GM19099 (cell line): Measurements from ENCODE around the gene HS2ST1.

Experiments
- POLR2A ChIP-seq: IDR thresholded peaks from 3 replicates; pipeline ENCODE4 v1.6.1; 2011; ENCODE audit warnings: low read depth; ENCODE audit not compliant: insufficient read length; ENCODE audit errors: extremely low read depth

Gene HS2ST1

DNA sequence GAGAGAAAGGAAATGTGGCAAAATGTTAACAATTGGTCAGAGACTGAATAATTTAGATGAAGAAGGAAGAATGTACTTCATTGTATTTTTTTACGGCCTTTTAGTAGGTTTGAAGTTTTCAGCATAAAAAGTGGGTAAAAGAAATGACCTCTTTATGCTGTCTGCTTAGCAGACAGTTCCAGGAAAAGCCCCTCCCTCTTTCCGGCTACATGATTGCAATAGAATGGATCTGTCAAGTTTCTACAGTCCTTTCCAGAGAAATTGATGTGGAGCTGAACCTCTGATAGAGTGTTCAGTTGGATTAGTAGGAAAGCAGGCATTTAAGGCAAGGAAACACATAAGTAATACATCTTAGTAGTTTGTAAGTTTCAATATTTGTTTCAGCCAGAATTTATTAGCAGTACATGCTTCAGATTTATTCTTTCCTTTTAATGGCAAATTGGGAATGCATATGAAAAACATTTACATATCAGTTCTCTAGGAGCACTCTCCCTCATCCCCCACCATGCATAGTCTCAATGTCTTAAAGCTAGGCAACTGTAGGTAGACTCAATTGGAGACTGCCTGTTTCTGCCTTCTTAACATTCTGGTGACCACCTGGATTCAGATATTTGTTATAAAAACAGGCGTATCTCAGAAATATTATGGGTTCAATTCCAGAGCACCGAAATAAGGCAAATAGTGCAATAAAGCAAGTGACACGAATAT, 36.4 kb downstream of the HS2ST1 start:
- no peak for TF ChIP-seq POLR2A

DNA sequence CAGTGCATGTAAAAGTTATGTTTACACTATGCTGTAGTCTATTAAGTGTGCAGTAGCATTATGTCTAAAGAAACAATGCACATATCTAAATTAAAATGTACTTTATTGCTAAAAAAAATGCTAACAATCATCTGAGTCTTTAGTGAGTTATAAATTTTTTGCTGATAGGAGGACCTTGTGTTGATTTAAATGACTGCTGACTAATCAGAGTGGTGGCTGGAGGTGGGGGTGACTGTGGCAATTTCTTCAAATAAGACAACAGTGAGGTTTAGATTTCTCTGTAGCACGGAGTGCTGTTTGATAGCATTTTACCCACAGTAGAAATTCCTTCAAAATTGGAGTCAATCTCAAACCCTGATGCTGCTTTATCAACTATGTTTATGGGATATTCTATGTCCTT, 37.0 kb downstream of the HS2ST1 start:
- no peak for TF ChIP-seq POLR2A

DNA sequence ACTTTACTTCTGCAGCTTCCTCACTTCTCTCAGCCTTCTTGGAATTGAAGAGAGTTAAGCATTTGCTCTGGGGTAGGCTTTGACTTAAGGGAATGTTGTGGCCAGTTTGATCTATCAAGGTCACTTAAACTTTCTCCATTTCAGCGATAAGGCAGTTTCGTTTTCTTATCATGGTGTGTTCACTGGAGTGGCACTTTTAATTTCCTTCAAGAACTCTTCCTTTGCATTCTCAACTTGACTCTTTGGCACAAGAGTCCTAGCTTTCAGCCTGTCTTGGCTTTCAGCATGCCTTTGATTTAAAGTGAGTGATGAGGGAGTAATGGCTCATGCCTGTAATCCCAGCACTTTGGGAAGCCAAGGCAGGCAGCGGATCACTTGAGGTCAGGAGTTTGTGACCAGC, 38.7 kb downstream of the HS2ST1 start:
- TF ChIP-seq POLR2A: no peak

DNA sequence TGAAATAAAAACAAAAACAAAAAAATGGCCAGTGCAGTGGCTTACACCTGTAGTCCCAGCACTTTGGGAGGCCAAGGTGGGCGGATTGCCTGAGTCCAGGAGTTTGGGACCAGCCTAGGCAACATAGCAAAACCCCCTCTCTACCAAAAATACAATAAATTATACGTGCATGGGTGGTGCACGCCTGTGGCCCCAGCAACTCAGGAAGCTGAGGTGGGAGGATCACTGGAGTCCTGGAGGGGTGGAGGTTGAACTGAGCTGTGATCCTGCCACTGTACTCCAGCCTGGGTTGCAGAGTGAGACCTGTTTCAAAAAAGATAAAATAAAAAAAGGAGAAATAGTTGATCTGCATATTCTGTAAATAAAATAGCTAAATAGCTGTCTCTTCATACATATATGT, 41.2 kb downstream of the HS2ST1 start:
- no peak for TF ChIP-seq POLR2A

DNA sequence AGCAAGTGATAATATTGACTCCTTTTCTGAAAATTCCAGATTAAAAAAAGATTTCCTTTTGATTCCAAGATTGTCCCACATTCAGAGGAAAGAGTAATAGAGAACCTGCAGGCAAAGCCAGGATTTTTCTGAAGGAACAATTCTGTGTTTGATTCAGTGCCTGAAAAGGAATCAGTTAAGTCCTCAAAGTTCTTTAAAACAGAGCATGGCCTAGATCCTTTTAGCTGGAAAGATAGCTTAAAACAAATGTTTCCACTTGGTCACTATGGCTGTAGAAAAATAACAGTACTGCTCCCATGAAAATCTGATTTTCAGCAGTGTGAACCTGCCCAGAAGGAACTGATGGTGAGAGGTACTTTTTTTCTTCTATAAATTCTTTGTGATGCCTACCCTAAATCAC, 41.8 kb downstream of the HS2ST1 start:
- no peak for TF ChIP-seq POLR2A

DNA sequence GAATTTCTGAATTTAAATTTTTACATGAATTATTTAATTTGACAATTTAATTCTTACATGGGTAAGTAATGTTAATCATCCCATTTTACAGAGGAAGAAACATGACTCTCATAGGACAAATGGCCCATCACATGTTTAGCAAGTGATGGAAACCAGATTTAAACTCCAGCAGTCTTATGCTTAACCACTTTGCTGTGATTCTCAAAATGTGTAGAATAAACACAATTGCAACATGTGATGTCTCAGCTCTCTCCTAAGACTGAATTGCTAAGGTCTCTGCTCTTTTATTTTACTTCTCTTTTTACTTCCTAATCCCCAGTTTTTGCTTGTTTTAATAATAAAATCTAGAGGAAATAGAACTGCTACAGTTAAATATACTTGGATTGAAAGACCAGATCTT, 42.8 kb downstream of the HS2ST1 start:
- TF ChIP-seq POLR2A: no peak

DNA sequence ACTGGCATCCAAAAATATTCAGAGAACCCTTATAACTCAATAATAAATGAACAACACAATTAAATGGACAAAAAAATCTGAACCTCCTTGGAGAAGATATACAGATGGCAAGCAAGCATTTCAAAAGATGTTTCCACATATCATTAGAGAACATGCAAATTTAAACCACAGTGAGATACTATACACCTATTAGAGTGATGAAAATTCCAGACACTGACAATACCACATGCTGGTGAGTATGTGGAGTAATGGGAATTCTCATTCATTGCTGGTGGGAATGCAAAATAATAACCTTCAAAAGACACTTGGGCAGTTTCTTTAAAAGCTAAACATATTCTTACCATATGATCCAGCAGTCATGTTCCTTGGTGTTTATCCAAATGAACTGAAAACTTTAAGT, 46.1 kb downstream of the HS2ST1 start:
- TF ChIP-seq POLR2A: no peak

DNA sequence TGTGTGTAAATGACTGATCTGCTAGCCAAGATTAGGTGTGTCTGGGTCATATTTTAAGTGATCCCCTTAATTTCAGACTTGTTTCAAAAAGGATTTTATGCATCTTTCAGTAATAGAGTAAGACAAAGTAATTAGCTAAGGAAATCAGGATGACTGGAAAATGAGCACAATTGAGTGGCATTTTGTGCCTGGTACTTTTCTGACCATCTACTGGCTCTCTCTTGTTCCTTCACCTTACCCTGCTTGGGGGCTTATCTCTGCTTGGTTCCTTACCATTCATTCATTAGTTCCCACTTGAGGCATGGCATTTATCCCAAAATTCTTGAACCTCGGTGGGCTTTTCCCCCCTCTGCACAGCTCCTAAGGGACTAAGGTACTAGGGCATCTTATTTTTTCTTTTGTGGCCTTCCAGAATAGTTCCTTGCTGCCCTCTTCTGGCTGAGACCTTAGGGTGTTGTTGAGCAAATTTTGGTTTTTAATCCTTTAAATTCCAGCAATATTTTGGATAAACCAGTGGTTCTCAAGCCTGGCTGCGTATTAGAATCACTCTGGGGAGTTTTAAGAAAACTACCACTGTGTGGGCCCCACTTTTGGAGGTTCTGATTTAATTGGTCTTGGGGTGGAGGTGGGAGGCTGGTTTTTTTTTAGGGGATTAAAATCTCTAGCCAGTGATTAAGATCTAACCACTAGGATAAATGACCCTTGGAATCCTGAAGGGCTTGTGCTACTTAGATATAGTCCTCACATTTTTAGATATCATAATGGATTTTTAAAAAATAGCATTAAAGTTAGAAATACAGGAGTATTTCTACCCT, 50.8 kb downstream of the HS2ST1 start:
- TF ChIP-seq POLR2A: no peak

DNA sequence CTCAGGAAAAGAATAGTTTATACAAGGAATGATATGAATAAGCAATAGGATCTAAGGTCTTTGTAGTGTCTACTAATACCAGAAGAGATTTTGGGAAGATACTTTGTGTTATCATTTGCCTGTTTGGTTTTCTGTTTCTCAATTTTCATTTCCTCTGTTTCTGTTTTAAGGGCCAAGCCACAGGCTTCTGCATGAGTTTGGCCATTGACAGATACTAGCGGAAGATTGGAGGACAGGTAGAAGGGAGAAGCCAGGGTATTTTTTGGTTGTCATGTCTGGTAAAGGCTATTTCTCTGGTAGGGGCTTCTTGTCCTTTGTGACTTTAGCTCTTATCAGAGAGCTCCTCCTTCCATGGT, 51.4 kb downstream of the HS2ST1 start:
- no peak for TF ChIP-seq POLR2A

DNA sequence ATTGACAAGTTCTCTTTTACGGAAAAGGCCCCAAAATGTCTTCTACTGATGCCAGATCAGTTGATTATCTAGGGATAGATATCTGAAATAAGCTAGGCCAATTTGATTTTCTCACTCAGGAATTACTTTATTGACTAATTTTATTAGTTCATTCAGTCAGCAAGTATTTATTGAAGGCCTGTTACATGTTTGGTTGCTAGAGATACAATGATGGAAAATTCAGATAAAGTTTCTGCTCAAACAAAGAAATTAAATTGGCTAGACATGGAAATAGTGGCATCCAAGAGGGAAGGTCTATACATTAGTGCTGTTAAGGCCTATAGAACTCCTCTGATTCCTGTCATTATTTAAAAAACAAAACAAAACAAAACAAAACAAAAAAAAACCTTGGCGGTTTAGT, 56.5 kb downstream of the HS2ST1 start:
- TF ChIP-seq POLR2A: no peak

DNA sequence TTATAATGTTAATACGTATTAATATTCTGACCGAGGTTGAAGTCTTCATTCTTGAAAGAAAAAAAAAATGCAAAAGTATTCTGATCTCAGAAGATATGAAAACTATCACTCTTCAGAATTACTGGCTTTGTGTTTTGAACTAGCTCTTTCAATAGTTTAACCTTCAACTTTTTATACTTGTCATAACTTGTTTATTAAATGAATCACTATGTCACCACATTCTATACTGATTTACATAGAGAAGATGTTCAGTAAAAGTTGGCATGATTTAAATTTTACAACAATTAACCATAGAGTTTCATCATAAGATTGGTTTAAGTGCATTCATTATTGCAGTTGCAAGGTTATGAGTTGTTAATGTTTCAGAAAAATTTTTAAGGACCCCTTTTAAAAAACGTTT, 57.3 kb downstream of the HS2ST1 start:
- TF ChIP-seq POLR2A: no peak

DNA sequence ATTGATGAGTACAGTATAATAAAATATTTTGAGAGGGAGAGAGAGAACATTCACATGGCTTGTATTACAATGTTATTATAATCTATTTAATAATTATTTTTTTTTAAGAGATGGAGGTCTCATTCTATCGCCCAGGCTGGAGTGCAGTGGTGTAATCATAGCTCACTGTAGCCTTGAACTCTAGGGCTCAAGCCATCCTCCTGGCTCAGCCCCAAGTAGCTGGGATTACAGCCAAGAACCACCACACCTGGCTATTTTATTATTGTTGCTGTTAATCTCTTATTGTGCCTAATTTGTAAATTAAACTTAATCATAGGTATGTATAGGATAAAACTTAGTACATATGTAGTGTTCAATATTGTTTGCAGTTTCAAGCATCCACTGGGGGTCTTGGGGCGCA, 57.8 kb downstream of the HS2ST1 start:
- TF ChIP-seq POLR2A: no peak

DNA sequence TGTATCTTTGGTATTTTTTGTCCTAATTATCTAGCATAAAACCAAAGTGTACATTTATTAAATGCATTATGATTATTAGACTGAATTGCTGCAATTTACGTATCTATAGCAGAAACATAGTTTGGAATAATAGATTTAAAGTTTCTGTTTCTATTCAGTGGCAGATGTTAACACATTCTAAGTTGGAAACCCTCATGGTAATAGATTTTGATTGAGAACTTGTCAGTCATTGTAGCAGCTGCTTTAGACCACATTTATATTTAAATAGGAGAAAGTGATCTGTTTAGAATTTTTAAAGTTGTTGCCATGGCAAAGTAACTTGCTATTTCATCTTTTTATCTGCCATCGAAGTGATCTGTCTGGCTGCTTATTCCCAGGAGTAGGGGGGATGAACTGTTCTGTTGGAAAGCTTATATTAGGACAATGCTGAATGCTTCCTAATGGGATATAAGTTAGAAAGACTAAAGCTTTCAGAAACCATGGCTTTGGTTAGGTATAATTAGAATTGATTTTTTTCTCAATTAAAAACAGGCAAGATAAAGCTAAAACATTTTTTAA, 61.6 kb downstream of the HS2ST1 start:
- no peak for TF ChIP-seq POLR2A

DNA sequence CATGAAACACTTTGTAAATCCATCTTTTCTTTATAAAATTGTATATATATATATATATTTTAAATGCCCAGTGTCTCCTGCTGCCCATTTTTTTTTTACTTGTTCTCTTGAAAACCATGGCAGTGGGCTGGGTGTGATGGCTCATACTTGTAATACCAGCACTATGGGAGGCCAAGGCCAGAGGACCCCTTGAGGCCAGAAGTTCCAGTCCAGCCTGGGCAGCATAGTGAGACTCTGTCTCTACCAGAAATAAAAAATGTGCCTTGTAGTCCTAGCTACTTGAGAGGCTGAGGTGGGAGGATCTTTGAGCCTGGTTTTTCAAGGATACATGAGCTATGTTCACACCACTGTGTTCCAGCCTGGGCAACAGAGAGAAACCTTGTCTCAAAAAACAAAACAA, 62.2 kb downstream of the HS2ST1 start:
- no peak for TF ChIP-seq POLR2A

DNA sequence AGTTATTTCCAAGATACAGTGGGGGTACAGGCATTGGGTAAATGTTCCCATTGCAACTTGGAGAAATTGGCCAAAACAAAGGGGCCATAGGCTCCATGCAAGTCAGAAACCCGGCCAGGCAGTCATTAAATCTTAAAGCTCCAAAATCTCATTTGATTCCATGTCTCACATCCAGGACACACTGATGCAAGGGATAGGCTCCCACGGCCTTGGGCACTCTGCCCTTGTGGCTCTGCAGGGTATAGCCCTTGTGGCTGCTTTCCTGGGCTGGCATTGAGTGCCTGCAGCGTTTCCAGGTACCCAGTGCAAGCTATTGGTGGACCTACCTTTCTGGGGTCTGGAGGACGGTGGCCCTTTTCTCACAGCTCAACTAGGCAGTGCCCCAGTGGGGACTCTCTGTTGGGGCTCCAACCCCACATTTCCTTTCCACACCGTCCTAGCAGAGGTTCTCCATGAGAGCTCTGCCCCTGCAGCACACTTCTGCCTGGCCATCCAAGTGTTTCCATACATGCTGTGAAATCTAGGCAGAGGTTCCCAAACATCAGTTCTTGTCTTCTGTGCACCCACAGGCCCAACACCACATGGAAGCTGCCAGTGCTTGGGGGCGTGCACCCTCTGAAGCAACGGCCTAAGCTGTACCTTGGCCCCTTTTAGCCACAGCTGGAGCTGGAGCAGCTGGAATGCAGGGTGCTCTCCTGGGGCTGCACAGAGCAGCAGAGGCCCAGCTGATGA, 67.2 kb downstream of the HS2ST1 start:
- no peak for TF ChIP-seq POLR2A
